ENCODE data around the gene KLF1.
A peak's percentile ranks its signal among the peaks of the same experiment; 100 is the strongest.
"Not testable (repeated sequence)": the region's sequence is repeated elsewhere in the genome, so short reads cannot be mapped to it uniquely, and the experiment has no call there.

The KLF1 gene

GRCh38 chr19:12890787-12891552 is 4.0 kb upstream of the KLF1 start, which contains the start of gene GCDH:
GCDH (plus strand) TSS chr19:12891160; CDS start chr19:12891305, 145 bp downstream.
- DNase-seq (ENCODE audit: low read depth), result peak; percentile 99
- no peak for TF ChIP-seq CTCF (IDR thresholded peaks at IDR 0.05; ENCODE audit: low read length, missing control alignments)
- H3K4me3 ChIP-seq (replicated peaks; ENCODE audit: low read depth, low read length), result peak within 1 kb of the TSS; percentile 93

GRCh38 chr19:12890299-12890786 is 3.3 kb upstream of the KLF1 start:
- H3K4me3 ChIP-seq (replicated peaks; ENCODE audit: low read depth, low read length), result peak overlapping the region; percentile 19
- DNase-seq (ENCODE audit: low read depth), result not testable (repeated sequence)

GRCh38 chr19:12888006-12888603 is 1.1 kb upstream of the KLF1 start:
- no peak for DNase-seq (ENCODE audit: low read depth)
- no peak for TF ChIP-seq CTCF (IDR thresholded peaks at IDR 0.05; ENCODE audit: low read length, missing control alignments)
- H3K4me3 ChIP-seq (replicated peaks; ENCODE audit: low read depth, low read length), result no peak overlapping the region

GRCh38 chr19:12886651-12886968 is 391 bp downstream of the KLF1 start:
- no peak for DNase-seq (ENCODE audit: low read depth)
- no peak for TF ChIP-seq CTCF (IDR thresholded peaks at IDR 0.05; ENCODE audit: low read length, missing control alignments)
- no peak overlapping the region for H3K4me3 ChIP-seq (replicated peaks; ENCODE audit: low read depth, low read length)

- DNase-seq (ENCODE audit: low read depth), result no peak
- peak overlapping the region; percentile 27 for H3K4me3 ChIP-seq (replicated peaks; ENCODE audit: low read depth, low read length)
- TF ChIP-seq CTCF (IDR thresholded peaks at IDR 0.05; ENCODE audit: low read length, missing control alignments), result no peak
Measured at GRCh38 chr19:12885749-12886650, 1.0 kb downstream of the KLF1 start.

- H3K4me3 ChIP-seq (replicated peaks; ENCODE audit: low read depth, low read length), result peak overlapping the region; percentile 27
- peak; percentile 46 for TF ChIP-seq CTCF (IDR thresholded peaks at IDR 0.05; ENCODE audit: low read length, missing control alignments)
- DNase-seq (ENCODE audit: low read depth), result peak; percentile 60
Measured at GRCh38 chr19:12884926-12885748, 1.9 kb downstream of the KLF1 start.
